A172 (cell line): Measurements from ENCODE around the gene HSPA12B. TPM values are rescaled to one million over a fixed set of nuclear protein-coding genes. Genes with fewer than 3 reads are reported as not detected.

Experiments
- DNase-seq: peaks from one replicate; pipeline ENCODE4 v3.0.0-alpha.2; 2015; ENCODE audit warnings: low spot score
- total RNA-seq: library from RNA; depleted of rRNA; stranded (reverse); fragments of >200 nt; shearing (Covaris generic); gene quantifications from 2 replicates; pipeline ENCODE4 v1.2.3, GENCODE V29; 2014

Gene HSPA12B
- total RNA-seq, 1 experiment from 2014 or later, result not detected

DNA sequence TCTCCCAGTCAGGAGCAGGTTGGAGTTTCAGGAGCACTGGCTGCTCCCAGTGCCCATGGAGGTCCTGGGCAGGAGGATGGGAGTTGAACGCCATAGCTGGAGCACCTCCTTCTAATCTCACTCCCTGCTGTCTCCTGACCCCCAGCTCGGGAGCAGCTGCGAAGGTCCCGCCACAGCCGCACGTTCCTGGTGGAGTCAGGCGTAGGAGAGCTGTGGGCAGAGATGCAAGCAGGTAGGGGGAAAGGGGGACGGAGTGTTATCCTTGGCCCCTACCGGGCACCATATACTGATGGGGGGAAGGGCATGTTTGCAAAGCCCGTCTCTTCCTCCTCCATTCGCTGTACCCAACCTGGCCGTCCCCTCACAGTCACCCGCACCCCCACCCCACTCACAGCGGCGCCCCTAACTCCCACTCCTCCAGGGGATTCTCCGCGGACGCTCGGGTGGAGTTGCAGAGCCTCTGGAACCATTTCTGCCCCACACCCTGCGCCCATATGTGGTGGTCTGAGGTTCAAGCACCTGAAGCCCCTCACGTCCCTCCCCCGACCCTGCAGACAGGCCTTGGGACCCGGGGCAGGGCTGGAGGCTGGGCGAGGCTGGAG lies 16.7 kb downstream of the HSPA12B start:
- no peak for DNase-seq

DNA sequence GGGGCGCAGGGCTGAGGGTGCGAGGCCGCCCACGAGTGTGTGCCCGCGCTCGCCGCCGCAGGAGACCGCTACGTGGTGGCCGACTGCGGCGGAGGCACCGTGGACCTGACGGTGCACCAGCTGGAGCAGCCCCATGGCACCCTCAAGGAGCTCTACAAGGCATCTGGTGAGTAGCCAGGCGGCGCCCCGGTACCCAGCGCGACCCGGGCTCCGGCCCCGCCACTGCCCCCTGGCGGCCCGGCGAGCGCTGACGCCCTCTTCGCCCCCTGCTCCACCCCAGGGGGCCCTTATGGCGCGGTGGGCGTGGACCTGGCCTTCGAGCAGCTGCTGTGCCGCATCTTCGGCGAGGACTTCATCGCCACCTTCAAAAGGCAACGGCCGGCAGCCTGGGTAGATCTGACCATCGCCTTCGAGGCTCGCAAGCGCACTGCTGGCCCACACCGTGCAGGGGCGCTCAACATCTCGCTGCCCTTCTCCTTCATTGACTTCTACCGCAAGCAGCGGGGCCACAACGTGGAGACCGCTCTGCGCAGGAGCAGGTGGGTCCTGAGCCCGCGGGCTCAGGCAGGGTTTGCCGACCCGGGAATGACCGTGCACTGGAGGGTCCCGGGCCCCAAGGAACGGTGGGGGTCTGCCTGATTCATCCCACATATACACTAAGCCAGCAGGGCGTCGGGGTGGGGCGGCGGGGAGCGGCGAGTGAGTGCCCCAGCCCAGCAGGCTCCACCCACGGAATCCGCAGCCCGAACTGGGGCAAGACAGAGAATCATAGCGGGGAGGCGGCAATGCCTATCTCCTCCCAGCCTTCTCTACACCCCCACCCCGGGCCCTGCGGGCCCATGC lies 17.4 kb downstream of the HSPA12B start:
- no peak for DNase-seq

DNA sequence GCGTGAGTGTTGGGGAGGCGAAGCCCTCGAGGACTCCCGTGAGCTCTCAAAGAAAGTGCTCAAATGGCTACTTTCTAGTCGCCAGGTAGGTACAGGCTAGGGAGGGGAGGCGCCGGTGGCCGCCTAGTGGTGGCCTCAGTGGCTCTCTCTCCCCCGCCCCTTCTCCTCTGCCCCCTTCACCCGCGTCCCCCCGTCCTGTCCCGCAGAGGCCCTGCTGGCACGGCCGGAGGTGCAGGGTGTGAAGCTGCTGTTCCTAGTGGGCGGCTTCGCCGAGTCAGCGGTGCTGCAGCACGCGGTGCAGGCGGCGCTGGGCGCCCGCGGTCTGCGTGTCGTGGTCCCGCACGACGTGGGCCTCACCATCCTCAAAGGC lies 18.8 kb downstream of the HSPA12B start:
- DNase-seq, result no peak

DNA sequence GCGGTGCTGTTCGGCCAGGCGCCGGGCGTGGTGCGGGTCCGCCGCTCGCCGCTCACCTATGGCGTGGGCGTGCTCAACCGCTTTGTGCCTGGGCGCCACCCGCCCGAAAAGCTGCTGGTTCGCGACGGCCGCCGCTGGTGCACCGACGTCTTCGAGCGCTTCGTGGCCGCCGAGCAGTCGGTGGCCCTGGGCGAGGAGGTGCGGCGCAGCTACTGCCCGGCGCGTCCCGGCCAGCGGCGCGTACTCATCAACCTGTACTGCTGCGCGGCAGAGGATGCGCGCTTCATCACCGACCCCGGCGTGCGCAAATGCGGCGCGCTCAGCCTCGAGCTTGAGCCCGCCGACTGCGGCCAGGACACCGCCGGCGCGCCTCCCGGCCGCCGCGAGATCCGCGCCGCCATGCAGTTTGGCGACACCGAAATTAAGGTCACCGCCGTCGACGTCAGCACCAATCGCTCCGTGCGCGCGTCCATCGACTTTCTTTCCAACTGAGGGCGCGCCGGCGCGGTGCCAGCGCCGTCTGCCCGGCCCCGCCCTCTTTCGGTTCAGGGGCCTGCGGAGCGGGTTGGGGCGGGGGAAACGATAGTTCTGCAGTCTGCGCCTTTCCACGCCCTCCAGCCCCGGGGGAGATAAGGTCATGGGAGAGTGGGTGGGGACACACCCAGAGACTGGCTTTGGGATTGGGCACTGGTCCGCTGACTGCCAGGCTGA lies 19.3 kb downstream of the HSPA12B start:
- no peak for DNase-seq

DNA sequence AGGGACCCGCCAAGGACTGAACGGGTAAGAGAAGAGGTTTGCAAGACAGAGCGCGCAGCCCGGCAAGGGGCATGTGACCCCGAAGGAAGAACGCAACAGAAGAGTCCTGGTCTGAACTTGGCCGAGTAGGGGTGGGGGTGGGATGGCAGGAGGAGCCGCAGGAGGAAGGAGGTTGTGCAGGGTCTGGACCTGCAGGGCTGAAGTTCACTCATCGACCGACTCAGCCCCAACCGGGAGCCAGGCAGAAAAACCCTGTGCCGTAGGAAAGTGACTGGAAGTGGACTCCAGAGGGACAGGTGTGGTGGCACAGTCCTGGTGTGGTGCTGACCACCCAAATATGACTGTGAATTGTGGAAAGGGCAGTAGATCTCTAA lies 19.9 kb downstream of the HSPA12B start:
- no peak for DNase-seq

DNA sequence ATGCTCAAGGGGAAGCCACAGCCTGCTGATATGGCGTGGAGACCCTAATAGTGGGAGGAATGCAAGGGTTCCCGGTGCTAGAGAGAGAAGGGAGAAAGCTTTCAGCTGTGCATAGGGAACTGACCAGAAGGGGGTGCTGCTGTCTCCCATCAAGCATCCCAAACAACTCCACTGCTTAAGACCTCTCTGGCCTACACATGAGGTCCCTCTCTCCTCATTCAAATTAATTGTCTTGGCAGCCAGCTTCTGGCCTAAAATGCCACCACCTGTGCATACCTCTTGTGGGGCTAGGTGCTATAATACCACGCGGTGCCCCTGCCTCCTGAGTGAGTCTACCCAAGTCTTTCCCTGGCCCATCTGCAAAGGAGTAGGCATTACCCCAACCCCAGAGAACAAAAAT lies 20.6 kb downstream of the HSPA12B start:
- peak; percentile 55 for DNase-seq

DNA sequence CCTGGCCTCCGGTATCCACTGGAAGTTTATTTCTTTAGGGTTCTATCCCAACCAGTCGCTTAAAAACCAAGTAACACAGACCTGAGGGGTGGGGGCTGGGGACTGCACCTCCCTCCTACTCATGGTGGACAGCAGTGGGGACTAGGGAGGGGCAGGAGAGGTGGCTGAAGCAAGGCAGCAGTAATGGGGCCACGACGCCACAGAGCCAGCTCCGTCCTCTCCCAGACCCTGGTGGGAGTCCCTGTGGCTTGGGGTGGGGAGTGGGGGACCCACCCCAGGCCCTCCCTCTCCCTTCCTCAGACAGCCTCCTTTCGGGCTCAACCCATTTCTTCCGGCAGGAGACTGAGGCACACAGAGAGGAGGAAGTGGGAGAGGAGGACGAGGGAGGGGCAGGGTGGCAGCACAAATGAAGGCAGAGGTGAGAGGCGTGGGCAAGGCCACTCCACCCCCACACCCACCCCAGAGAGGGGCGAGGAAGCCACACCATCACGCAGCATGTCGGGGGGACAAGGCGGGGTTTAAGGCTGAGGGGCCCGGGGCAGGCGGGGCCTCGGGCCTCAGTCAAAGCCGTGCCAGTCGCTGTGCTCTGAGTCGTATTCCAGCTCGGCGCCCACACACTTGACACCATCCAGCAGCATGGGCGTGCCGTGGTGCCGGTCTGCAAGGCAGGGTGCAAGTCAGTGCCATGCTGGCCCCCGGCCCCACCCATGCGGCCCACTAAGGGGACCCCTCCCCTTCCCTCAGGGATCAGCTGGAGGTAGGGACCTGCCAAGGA lies 21.2 kb downstream of the HSPA12B start:
- DNase-seq, result no peak

DNA sequence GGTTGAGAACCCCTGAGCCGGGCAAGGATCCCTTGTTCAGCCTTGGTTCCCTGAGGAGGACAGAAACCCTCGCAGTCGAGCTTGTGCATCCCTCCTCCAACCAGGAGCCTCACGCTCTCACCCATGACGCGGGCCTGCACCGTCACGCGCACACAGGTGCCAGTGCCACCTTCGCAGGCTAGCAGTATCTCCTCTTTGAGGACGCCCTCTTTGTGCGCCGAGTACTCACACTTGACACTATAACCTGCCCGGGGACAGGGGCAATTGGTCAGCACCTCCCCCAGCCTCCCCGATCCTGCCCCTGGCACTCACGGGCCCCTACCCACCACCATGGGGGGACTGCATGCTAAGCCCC lies 21.8 kb downstream of the HSPA12B start:
- DNase-seq, result no peak

DNA sequence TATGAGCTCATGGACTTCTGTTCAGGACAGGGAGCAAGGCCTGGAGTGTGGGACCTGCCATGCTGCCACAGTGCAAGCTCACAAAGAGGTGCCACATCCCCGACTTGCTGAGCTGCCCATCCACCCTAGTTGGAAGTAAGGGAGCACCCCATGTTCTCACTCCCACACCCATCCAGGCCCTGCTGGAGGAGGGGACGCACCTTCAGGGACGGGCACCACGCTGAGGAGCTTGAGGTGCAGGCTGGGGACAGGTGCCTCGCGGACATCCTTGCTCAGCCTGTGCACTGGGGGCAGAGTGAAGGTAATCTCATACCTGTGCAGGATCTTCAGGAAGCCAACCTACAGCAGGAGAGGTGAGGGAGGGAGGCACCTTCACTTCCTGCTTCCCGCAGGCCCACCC lies 22.8 kb downstream of the HSPA12B start:
- DNase-seq, result no peak

DNA sequence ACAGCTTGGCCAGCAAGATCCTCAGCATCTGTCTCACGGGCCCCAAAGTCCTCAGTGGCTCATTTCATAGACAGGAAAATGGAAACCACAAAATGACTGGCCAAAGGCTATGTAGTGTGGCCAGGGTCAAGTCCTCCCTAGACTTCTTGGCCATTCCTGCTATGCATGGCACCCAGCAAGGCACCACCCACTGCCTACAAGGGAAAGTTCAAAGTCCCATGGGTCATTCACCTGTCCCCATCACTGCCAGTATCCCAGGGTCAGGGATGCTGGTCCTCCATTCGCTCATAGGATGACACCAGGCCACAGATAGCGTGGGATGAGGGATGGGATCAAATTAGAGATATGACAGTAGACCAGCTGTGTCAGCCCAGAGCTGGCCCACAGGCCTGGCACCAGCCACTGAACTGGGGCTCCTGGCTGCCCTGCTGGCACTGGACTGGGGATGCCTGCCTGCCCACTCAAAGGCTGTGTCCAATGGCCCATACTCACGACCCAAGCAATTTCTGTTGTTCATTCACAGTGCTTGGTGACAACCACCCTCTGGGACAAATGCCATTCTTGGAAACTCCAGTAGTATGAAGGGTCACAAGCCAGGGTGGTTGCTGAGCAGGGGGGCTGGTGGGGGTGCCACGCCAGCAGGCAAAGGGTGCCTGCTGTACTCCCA lies 23.5 kb downstream of the HSPA12B start:
- no peak for DNase-seq

DNA sequence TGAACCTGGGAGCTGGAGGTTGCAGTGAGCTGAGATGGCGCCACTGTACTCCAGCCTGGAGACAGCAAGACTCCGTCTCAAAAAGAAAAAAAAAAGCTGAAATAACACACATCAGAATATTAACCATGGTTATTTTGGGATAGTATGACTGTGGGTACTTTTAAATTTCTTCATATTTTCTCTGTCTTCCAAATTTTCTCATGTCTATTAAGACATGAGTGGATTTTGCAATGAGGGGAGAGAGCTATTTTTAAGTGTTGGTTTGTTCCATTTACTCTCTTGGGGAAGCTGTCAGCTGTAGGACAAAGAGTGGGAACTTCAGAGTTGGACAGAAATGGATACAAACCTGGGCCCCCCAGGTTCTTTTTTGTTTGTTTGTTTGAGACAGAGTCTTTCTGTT lies 24.8 kb downstream of the HSPA12B start:
- DNase-seq, result no peak

DNA sequence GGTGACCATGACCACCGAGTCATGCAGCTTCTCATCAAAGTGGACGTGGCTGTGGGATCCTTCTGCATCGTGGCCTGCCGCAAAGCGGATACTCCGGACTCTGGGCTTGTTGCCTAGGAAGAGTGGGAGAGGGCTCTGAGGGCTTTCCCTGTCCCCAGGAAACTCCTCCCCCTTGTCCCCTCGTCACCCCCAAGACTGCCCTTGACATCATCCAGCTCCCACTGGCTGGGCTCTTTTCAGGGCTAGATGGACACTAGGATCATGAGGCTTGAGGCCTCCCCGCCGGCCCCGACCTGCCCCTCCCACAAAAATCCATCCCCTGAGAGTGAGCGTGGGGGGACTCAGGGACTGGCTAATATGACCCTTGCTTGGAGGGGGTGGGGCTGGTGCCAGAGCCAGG lies 26.1 kb downstream of the HSPA12B start:
- no peak for DNase-seq

DNA sequence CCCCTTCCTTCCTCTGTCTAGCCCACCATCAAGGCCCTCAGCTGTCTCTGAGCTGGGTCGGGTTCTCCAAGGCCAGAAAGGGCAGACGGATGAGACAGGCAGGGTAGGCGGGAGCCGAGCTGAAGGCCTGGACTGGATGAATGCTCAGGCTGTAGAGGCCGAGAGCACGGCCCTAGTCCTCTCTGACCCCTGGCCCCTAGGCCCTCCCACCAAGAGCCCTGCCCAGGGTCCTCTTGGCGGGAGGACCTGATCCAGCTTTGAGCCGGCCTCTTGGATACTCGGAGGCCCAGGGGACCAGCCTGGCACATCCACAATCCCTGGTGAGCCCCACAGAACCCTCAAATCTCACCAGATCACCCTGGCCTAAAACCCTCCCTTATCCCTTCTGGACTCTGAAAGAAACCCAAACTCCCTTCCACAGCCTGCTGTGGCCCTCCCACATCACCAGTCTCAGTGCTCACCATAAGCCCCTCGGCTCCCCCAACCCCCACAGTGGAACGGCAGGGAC lies 26.9 kb downstream of the HSPA12B start:
- no peak for DNase-seq

DNA sequence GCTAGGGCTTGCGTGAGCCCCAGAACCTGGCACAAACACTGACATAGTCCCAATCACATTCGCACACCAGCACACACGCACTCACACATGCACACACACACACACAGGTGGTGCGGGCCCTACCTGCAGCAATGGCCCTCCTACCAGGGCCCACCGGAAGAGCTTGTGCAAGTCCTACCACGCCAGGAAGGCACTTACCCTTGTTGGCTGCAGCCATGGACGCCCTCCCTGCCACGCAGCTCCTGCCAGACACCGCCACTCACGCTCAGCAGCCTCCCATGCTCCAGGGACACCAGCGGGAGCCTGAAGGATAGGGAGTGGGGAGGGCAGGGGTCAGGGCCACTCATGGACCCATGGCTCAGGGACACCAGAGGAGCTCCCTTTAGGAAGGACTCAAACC lies 27.4 kb downstream of the HSPA12B start:
- no peak for DNase-seq

DNA sequence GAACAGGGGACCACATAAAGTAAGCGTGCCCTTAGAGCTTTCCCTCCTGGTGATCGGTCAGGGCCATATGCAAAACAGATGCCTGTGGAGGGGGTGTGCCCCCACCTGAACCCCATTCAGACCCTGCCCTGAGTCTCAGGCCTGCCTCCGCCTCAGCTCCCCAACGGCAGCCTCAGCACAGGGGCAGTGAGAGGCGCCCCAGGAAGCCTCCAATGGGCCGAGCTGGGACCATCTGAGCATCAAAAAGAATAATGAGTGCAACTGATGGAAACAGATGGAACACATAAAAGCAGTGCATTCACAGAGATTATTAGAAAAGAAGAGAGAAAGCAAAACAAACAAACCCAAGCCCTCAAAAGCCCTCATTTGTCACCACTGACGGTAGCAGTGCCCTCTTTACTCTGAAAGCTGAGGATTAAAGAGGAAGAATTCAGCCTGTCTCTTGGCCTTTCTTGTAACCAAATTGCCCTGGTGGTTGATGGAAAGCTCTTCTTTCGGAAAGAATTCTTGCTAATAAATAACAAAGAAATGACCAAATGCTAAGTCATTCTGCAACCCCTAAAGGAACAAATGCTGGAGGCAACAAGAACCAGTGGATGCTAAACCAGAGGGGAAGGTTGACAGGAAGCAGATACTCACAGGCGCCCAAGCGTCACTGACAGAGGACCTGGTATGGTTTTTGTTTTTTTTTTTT lies 28.3 kb downstream of the HSPA12B start:
- no peak for DNase-seq

DNA sequence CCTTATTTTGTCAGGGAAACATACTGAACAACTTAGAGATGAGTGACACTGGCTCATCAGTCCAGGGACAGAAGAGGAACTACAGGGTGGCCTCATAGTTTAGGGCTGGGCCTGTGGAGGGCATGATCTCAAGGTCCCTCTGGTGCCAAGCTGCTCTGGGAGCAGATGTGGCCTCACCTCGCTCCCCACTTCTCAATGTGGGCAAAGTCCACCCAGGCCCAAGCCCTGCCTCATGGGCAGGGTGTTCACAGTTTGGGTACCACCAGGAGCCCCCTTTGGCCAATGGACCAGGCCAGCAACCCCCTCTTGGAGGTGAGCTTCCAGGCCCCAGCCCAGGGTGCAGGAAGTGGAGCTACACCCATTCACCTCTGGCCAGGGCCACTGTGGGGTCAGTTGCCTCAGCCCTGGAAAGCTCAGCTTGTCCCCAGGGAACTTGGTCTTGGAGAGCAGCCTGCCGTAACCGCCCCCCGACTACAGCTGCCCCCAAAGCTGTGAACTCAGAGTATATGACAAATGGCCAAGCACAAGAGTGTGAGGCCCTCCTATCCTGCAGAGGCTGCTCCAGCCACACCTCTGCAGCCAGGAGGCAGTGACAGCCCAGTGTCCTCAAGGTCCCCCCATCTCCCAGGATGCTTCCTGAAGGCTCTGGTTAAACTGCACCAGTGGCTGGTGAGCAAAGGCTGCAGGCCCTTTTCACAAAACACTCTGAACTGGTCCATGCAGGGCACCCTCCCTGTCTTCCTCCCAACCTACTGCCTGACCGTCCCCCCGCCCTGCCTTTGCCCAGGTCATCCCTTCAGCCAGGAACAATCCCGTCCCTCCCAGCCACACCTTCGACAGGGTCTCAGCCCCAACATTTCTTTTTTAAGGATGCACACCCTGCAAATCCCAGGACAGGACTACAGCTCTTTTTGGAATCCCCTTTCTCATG lies 31.5 kb downstream of the HSPA12B start:
- no peak for DNase-seq

DNA sequence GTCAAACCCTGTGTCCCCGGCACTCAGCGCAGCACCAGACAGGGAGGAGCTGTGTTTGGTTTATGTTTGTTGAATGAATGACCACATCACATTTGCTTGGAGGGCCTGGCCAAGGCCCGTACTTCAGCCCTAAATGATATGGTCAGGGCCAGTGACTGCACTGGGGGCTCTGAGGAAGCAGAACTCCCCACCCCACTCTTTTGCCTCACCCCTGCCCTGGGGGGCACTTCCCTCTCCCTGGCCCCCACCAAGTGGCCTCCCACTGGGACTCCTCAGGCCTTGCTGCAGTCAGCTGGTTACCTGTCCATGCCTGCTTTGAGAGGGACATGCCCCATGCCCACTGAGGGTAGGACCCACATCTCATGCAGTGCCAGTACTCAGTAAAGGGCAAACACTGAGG lies 32.2 kb downstream of the HSPA12B start:
- DNase-seq, result no peak

DNA sequence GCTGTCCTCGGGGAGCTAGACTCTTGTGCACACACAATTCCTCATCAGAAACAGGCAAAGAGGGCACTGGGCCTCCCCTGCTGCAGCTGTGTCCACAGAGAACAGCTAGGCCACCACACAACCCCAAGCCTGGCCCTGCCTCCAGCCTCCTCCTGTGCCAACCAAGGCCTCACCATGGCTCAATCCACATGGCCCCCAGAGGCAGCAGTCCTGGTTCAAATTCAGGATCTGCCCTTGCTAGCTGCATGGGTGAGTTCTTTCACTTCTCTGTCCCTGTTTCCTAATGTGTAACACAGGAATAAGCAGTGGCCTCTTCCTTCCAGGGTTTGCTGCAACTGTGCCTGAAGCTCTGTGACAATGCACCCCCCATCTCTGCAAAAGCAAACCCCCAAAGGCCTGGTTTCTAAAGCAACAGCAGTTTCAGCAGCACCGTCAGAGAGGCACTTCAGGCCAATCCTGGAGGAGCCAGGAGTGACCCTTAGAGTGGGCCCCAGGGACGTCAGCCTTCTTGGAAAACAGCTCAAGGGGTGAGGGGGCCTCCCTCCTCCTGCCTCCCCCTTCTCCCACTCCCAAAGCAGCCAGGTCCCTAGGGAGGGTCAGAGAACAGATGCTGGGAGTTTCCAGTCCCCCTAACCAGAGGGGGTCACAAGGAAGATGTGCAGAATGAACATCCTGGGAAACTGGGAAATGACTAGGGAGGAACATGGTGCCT lies 32.8 kb downstream of the HSPA12B start:
- DNase-seq, result no peak

DNA sequence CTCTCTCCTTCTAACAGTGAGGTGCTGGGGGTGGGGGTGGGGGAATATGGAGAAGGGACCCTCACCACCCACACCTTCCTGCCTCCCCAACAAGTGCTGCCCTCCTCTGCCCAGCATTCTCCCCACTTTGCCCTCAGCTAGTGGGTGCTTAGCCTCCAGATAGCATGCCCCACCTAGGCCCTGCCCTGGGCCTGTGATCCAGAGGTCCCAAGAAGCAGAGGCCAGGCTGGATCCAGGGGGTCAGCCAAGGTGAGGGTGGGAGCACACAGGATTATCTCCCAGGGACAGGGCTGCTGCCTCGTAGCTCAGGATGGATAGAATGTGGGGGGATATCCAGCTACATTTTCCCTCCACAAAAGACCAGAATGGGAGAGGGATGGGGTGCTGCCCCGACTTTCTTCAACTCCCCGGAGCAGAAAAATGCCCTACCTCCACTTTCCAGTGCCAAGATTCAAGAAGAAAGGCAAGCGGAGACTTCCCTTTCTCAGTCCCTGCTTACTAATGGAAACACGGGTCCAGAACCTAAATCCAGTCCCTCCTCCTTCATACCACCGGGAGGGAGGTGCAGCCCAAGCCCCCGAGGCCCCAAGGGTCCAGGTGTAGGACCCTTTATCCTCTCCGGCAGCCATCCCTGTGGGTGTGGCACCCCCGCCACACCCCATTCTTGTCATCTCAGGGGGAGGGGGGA lies 34.1 kb downstream of the HSPA12B start:
- no peak for DNase-seq
